ENCODE data around the gene PEPD.

The PEPD gene

DNA sequence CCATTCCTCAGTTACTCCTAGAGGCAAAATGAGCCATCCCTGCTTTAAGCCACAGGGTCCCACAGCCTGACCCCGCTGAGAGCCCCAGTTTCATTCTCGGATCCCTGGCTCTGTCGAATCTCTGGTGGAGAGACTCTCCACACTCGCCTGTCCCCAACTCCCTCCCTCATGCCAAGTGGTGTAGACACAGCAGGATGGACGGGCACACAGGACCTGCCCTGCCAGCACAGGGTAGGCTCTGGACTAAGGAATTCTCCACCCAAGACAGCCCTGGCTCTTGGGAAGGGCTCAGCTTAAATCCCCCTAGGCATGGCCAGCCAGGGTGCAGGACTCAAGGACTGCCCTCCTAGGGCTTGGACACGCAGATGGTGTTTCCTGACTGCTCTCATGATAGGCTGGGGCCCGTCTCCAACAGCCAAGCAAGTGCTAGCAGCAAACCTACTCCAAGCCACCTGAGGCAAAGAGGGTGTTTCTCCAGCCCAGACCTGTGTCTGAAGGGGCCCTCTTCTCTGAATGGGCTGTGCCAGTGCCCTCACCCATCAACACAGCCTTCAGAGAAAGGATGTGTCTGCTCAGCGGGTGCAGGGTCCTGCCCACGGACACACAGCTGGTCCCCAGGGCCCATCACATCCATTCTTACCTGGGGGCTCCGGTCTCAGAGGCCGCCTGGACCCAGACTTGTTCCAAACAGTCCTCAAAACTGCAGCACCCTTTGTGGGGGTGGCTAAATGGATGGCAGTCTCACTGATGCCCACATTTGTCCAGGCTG is 65.3 kb downstream of the PEPD start:
- Histone ChIP-seq H2AFZ (ENCODE audit: low read length) (no peak overlapping the region), H3K9me3 (replicated peaks; ENCODE audit: insufficient read depth, low read length) (no peaks in the 10 kb centered on the region), H3F3A (ENCODE audit: insufficient read depth, low read length) (no peaks in the 10 kb centered on the region), H3K9ac (ENCODE audit: low read length) (no peak overlapping the region), H3K27me3 (replicated peaks; ENCODE audit: insufficient read depth, low read length) (no peaks in the 10 kb centered on the region), H3K4me3 (ENCODE audit: low read length) (no peak overlapping the region), H3K36me3 (replicated peaks; ENCODE audit: insufficient read depth, low read length) (no peaks in the 10 kb centered on the region), H3K79me2 (ENCODE audit: low read length) (no peaks in the 10 kb centered on the region), H3K27ac (ENCODE audit: low read length) (no peak overlapping the region), H3K4me2 (ENCODE audit: low read depth, low read length) (no peak overlapping the region), H4K20me1 (ENCODE audit: insufficient read depth, low read length) (0 out of 2 replicates have a peak, but pooled peaks cover 4% of the 10 kb centered on the region), H3K4me1 (ENCODE audit: low read length) (no peaks in the 10 kb centered on the region), H3K9me2 (replicated peaks; ENCODE audit: insufficient read depth, low read length) (no peaks in the 10 kb centered on the region)
- no peak for DNase-seq
- TF ChIP-seq EZH2 (optimal IDR thresholded peaks at IDR 0.05; ENCODE audit: low read depth, low read length) = no peak
- no peak for TF ChIP-seq EZH2phosphoT487 (IDR thresholded peaks at IDR 0.05; ENCODE audit: low read length)
- TF ChIP-seq, protein P1, sequence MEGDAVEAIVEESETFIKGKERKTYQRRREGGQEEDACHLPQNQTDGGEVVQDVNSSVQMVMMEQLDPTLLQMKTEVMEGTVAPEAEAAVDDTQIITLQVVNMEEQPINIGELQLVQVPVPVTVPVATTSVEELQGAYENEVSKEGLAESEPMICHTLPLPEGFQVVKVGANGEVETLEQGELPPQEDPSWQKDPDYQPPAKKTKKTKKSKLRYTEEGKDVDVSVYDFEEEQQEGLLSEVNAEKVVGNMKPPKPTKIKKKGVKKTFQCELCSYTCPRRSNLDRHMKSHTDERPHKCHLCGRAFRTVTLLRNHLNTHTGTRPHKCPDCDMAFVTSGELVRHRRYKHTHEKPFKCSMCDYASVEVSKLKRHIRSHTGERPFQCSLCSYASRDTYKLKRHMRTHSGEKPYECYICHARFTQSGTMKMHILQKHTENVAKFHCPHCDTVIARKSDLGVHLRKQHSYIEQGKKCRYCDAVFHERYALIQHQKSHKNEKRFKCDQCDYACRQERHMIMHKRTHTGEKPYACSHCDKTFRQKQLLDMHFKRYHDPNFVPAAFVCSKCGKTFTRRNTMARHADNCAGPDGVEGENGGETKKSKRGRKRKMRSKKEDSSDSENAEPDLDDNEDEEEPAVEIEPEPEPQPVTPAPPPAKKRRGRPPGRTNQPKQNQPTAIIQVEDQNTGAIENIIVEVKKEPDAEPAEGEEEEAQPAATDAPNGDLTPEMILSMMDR (IDR thresholded peaks at IDR 0.05; ENCODE audit: low read length) = no peak

GRCh38 chr19:33453265-33453664 is 68.3 kb downstream of the PEPD start:
- Histone ChIP-seq H3K79me2 (ENCODE audit: low read length) (no peaks in the 10 kb centered on the region), H4K20me1 (ENCODE audit: insufficient read depth, low read length) (0 out of 2 replicates have a peak, but pooled peaks cover 4% of the 10 kb centered on the region)

GRCh38 chr19:33450689-33451088 is 70.9 kb downstream of the PEPD start:
- Histone ChIP-seq H3K9me3 (replicated peaks; ENCODE audit: insufficient read depth, low read length) (no peaks in the 10 kb centered on the region), H3K9ac (ENCODE audit: low read length) (no peak overlapping the region), H3K27ac (ENCODE audit: low read length) (no peak overlapping the region), H3K4me2 (ENCODE audit: low read depth, low read length) (no peak overlapping the region), H3K9me2 (replicated peaks; ENCODE audit: insufficient read depth, low read length) (no peaks in the 10 kb centered on the region), H3K36me3 (replicated peaks; ENCODE audit: insufficient read depth, low read length) (no peaks in the 10 kb centered on the region), H3F3A (ENCODE audit: insufficient read depth, low read length) (no peaks in the 10 kb centered on the region), H4K20me1 (ENCODE audit: insufficient read depth, low read length) (0 out of 2 replicates have a peak, but pooled peaks cover 4% of the 10 kb centered on the region), H3K4me1 (ENCODE audit: low read length) (no peaks in the 10 kb centered on the region), H3K27me3 (replicated peaks; ENCODE audit: insufficient read depth, low read length) (no peaks in the 10 kb centered on the region), H3K4me3 (ENCODE audit: low read length) (no peak overlapping the region), H2AFZ (ENCODE audit: low read length) (no peak overlapping the region), H3K79me2 (ENCODE audit: low read length) (no peaks in the 10 kb centered on the region)
- TF ChIP-seq EZH2phosphoT487 (IDR thresholded peaks at IDR 0.05; ENCODE audit: low read length) (no peak), EZH2 (optimal IDR thresholded peaks at IDR 0.05; ENCODE audit: low read depth, low read length) (no peak)
- TF ChIP-seq, protein P1 (IDR thresholded peaks at IDR 0.05; ENCODE audit: low read length) = no peak
- no peak for DNase-seq

More at GRCh38 chr19:33453265-33453664, 68.3 kb downstream of the PEPD start:
- no peak overlapping the region for H3K4me3 ChIP-seq (ENCODE audit: low read length)
- no peak for DNase-seq
- H3K9me3 ChIP-seq (replicated peaks; ENCODE audit: insufficient read depth, low read length) = no peaks in the 10 kb centered on the region
- H3K27me3 ChIP-seq (replicated peaks; ENCODE audit: insufficient read depth, low read length) = no peaks in the 10 kb centered on the region
- H3K9ac ChIP-seq (ENCODE audit: low read length) = no peak overlapping the region
- H3K4me1 ChIP-seq (ENCODE audit: low read length) = no peaks in the 10 kb centered on the region
- no peaks in the 10 kb centered on the region for H3K36me3 ChIP-seq (replicated peaks; ENCODE audit: insufficient read depth, low read length)
- no peaks in the 10 kb centered on the region for H3K9me2 ChIP-seq (replicated peaks; ENCODE audit: insufficient read depth, low read length)
- no peak overlapping the region for H3K4me2 ChIP-seq (ENCODE audit: low read depth, low read length)
- H3K27ac ChIP-seq (ENCODE audit: low read length) = no peak overlapping the region
- TF ChIP-seq, protein P1 (IDR thresholded peaks at IDR 0.05; ENCODE audit: low read length) = no peak
- TF ChIP-seq EZH2phosphoT487 (IDR thresholded peaks at IDR 0.05; ENCODE audit: low read length) (no peak), EZH2 (optimal IDR thresholded peaks at IDR 0.05; ENCODE audit: low read depth, low read length) (no peak)
- no peak overlapping the region for H2AFZ ChIP-seq (ENCODE audit: low read length)
- no peaks in the 10 kb centered on the region for H3F3A ChIP-seq (ENCODE audit: insufficient read depth, low read length)
